WTC11 (cell line): ENCODE measurements around the gene FNIP2. TPM values are rescaled to one million over a fixed set of nuclear protein-coding genes. Genes with fewer than 3 reads are reported as not detected.

Experiments
- ATAC-seq: fragments of 200-7000 bp; cut with Tn5 transposase; 2 replicates; pipeline ENCODE4 v1.10.0; 2021; ENCODE audit warnings: mild to moderate bottlenecking, moderate library complexity
- CTCF ChIA-PET: fragments of 300-600 bp; sonication (Branson Sonifier 250); formaldehyde crosslinking; loops from one replicate; lab custom pipeline; 2021; ENCODE audit warnings: antibody characterized with exemption; lab: Charles Lee
- POLR2A ChIA-PET: fragments of 350-600 bp; sonication (Branson Sonifier 250); formaldehyde crosslinking; loops from one replicate; lab custom pipeline; 2021; ENCODE audit warnings: antibody characterized with exemption; lab: Charles Lee
- DNase-seq: peaks from one replicate; pipeline ENCODE4 v3.0.0; 2021; ENCODE audit warnings: low spot score
- H3K27ac Mint-ChIP-seq: 2 replicates; pipeline ENCODE4 v1.8.0; 2021; ENCODE audit warnings: mixed read lengths
- H3K27me3 Mint-ChIP-seq: 2 replicates; pipeline ENCODE4 v1.8.0; 2021; ENCODE audit warnings: low read depth, mild to moderate bottlenecking, moderate library complexity, mixed read lengths
- H3K36me3 Mint-ChIP-seq: 2 replicates; pipeline ENCODE4 v1.8.0; 2021; ENCODE audit warnings: mixed read lengths
- H3K4me1 Mint-ChIP-seq: 2 replicates; pipeline ENCODE4 v1.8.0; 2022; ENCODE audit warnings: mixed read lengths
- H3K4me3 Mint-ChIP-seq: 2 replicates; pipeline ENCODE4 v1.8.0; 2021; ENCODE audit warnings: mild to moderate bottlenecking, moderate library complexity, mixed read lengths
- H3K9me3 Mint-ChIP-seq: 2 replicates; pipeline ENCODE4 v1.8.0; 2021; ENCODE audit warnings: mixed read lengths
- ARID4B ChIP-seq: sonication (generic); formaldehyde crosslinking; IDR thresholded peaks from 2 replicates; pipeline ENCODE4 v1.8.0; 2023; ENCODE audit warnings: missing genetic modification reagents, mild to moderate bottlenecking, borderline replicate concordance
- ATF1 ChIP-seq: sonication (generic); formaldehyde crosslinking; IDR thresholded peaks from 2 replicates; pipeline ENCODE4 v1.8.1; 2023; ENCODE audit warnings: mild to moderate bottlenecking, moderate library complexity, missing genetic modification reagents
- CTCF ChIP-seq: fragments of 200-600 bp; IDR thresholded peaks from 2 replicates; pipeline ENCODE4 v1.8.0; 2022; ENCODE audit warnings: antibody characterized with exemption
- E2F1 ChIP-seq: sonication (generic); formaldehyde crosslinking; IDR thresholded peaks from 2 replicates; pipeline ENCODE4 v1.8.0; 2022; ENCODE audit warnings: mild to moderate bottlenecking, missing genetic modification reagents
- ELF4 ChIP-seq: sonication (generic); formaldehyde crosslinking; IDR thresholded peaks from 2 replicates; pipeline ENCODE4 v1.8.1; 2022; ENCODE audit warnings: low read depth, mild to moderate bottlenecking, moderate library complexity, missing genetic modification reagents
- IRF2 ChIP-seq: sonication (generic); formaldehyde crosslinking; IDR thresholded peaks from 2 replicates; pipeline ENCODE4 v1.8.0; 2022; ENCODE audit warnings: low read depth, missing genetic modification reagents, borderline replicate concordance
- MYBL2 ChIP-seq: sonication (generic); formaldehyde crosslinking; IDR thresholded peaks from 2 replicates; pipeline ENCODE4 v1.8.1; 2023; ENCODE audit warnings: mild to moderate bottlenecking, moderate library complexity, missing genetic modification reagents
- NR3C1 ChIP-seq: sonication (generic); formaldehyde crosslinking; conservative IDR thresholded peaks from 2 replicates; pipeline ENCODE4 v1.8.1; 2023; ENCODE audit warnings: low read depth, mild to moderate bottlenecking, missing genetic modification reagents
- SMAD4 ChIP-seq: sonication (generic); formaldehyde crosslinking; IDR thresholded peaks from 2 replicates; pipeline ENCODE4 v1.8.0; 2022; ENCODE audit warnings: mild to moderate bottlenecking, missing genetic modification reagents
- SP1 ChIP-seq: sonication (generic); formaldehyde crosslinking; conservative IDR thresholded peaks from 2 replicates; pipeline ENCODE4 v1.8.1; 2022; ENCODE audit warnings: missing genetic modification reagents
- TEAD1 ChIP-seq: sonication (generic); formaldehyde crosslinking; IDR thresholded peaks from 2 replicates; pipeline ENCODE4 v1.8.0; 2022; ENCODE audit warnings: mild to moderate bottlenecking, missing genetic modification reagents
- ZBTB21 ChIP-seq: sonication (generic); formaldehyde crosslinking; IDR thresholded peaks from 2 replicates; pipeline ENCODE4 v1.8.1; 2023; ENCODE audit warnings: mild to moderate bottlenecking, missing genetic modification reagents, borderline replicate concordance
- ZNF138 ChIP-seq: sonication (generic); formaldehyde crosslinking; conservative IDR thresholded peaks from 2 replicates; pipeline ENCODE4 v1.8.1; 2022; ENCODE audit warnings: mild to moderate bottlenecking, moderate library complexity, missing genetic modification reagents
- ZNF263 ChIP-seq: sonication (generic); formaldehyde crosslinking; IDR thresholded peaks from 2 replicates; pipeline ENCODE4 v1.8.1; 2022; ENCODE audit warnings: low read depth, mild to moderate bottlenecking, moderate library complexity, missing genetic modification reagents
- ZNF317 ChIP-seq: sonication (generic); formaldehyde crosslinking; IDR thresholded peaks from 2 replicates; pipeline ENCODE4 v1.8.1; 2023; ENCODE audit warnings: low read depth, mild to moderate bottlenecking, moderate library complexity, missing genetic modification reagents, borderline replicate concordance
- ZNF671 ChIP-seq: fragments of 250-450 bp; sonication (Bioruptor Pico); IDR thresholded peaks from 2 replicates; pipeline ENCODE4 v1.8.0; 2021; ENCODE audit warnings: mild to moderate bottlenecking
- total RNA-seq: library from RNA; stranded (reverse); gene quantifications from 3 replicates; pipeline ENCODE4 v1.2.3, GENCODE V29; 2021

FNIP2 gene
- total RNA-seq, 1 experiment from 2014 or later, result 8.6 TPM

DNA sequence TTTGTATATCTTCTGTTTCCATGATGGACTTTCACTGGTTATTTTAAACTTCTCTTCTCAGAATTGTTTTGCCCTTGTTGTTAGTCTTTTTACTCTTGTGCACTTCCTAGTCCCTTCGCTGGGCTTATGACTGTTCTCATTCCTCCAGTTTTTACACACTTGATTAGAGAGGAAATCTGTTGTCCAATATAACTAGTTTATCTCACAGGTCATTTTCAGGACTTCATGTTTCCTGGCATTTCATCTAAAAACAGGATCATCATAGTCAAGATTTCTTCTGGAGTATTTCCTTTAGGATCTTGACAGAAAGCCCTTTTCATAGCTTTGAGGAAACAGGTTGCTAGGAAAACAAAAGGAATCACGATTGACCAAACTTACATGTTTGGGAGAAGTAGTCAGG, 3.0 kb downstream of the FNIP2 start (continued):
- TF ChIP-seq ARID4B (CRISPR knock-in tag), result no peak
- no peak for TF ChIP-seq ZNF263 (CRISPR knock-in tag)
- TF ChIP-seq MYBL2, result no peak
- TF ChIP-seq SMAD4 (CRISPR knock-in tag), result no peak

GRCh38 chr4:158775091-158775651, 6.3 kb downstream of the FNIP2 start:
- Mint-ChIP-seq H3K27me3 (peaks cover 10% of the 10 kb centered on the region), H3K9me3 (no peaks in the 10 kb centered on the region), H3K27ac (peak overlapping the region; percentile 34), H3K4me1 (peaks cover 32% of the 10 kb centered on the region)
- no peak for DNase-seq
- POLR2A ChIA-PET, result interaction anchor here (0.7 kb wide), 1 partner anchor 21 kb away, joined by 3 read pairs; no protein-coding TSS in a partner anchor
- no peak for TF ChIP-seq ZNF138 (CRISPR knock-in tag)
- no peak for TF ChIP-seq IRF2 (CRISPR knock-in tag)
- no peak for TF ChIP-seq SMAD4 (CRISPR knock-in tag)
- TF ChIP-seq ZBTB21 (CRISPR knock-in tag), result no peak
- TF ChIP-seq SP1, result no peak
- no peak for TF ChIP-seq CTCF
- no peak for TF ChIP-seq ATF1
- TF ChIP-seq ELF4 (CRISPR knock-in tag), result no peak
- no peak for TF ChIP-seq ZNF671 (CRISPR knock-in tag)
- TF ChIP-seq, all 79 proteins: peak for 0
- ATAC-seq, result no peak
- Mint-ChIP-seq H3K36me3 (no peaks in the 10 kb centered on the region), H3K4me3 (no peak overlapping the region)
- CTCF ChIA-PET, result no interaction called here

DNA sequence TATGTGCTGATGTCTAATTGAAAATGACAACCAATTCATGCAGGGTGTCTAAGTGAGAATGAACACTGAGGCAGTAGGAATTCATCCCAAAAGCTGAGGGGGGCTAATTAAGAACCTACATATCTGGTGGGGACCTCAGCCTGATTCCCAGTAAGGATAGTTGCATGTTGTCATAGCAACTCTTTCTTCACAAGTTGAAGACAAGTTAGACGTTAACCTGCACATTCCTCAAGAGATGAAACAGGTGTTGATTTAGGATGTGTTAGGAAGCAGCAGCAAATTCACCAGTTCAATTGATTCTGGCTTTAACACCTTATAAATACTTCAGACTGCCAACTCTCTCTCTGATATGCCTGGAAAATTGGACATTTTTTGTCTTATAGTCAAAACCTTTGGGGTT, 7.3 kb downstream of the FNIP2 start:
- Mint-ChIP-seq H3K4me3 (no peak overlapping the region), H3K4me1 (peaks cover 23% of the 10 kb centered on the region), H3K27ac (no peak overlapping the region), H3K9me3 (no peaks in the 10 kb centered on the region), H3K27me3 (0 out of 2 replicates have a peak, but pooled peaks cover under 1% of the 10 kb centered on the region), H3K36me3 (no peaks in the 10 kb centered on the region)
- no peak for TF ChIP-seq ZNF138 (CRISPR knock-in tag)
- TF ChIP-seq ZNF671 (CRISPR knock-in tag), result no peak
- no peak for TF ChIP-seq ZNF263 (CRISPR knock-in tag)
- TF ChIP-seq NR3C1 (CRISPR knock-in tag), result no peak
- TF ChIP-seq TEAD1 (CRISPR knock-in tag), result no peak
- TF ChIP-seq E2F1 (CRISPR knock-in tag), result no peak
- TF ChIP-seq ZNF317, result no peak
- no peak for DNase-seq
- CTCF ChIA-PET, result no interaction called here
- ATAC-seq, result no peak
- POLR2A ChIA-PET, result no interaction called here
